Epidermal melanocyte (primary cell): ENCODE data around the gene NDUFA11.
A peak's percentile ranks its signal among the peaks of the same experiment; 100 is the strongest.

Source experiments
- DNase-seq: peaks from one replicate; pipeline ENCODE4 v3.0.0; 2011; ENCODE audit warnings: low spot score; ENCODE audit not compliant: insufficient read length

The NDUFA11 gene

DNA sequence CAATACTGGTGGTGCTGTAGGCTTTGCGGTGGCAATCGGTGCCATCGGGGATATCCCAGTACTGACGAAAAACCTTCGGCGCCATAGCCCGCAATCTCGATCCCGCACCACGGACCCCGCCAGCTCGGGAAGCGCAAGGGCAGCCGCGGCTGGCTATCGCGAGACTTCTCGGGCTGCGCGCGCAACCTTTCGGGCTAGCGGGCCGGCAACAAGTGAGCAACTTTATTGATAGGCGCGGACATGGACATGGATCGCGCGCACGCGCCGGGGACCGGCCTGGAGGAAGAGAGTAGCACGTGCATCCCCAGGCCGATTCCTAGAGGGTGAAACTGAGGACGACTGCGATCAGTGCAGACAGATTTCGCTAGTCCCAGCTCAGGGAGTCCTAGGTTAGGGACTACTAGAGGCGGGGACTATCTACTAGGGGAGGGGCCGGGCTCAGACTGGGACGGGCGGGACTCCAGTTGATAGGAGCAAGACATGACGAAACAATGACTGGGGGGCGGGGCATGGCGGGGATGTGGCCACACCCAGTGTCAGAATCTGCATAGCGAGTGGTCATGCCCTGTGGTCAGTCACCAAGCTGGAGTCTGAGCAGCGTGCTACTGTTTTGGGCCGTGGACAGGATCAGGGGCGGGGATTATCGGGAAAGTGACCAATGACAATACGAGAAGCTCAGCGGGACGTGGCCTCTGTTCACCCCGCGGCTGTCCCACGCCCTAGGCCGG lies at the start of gene NDUFA11:
Gene NDUFA11, minus strand, starts transcription at position 167 of the 728 bp plus-strand sequence. Its CDS starts 82 bp downstream, at position 85.
- peak; percentile 91 for DNase-seq

DNA sequence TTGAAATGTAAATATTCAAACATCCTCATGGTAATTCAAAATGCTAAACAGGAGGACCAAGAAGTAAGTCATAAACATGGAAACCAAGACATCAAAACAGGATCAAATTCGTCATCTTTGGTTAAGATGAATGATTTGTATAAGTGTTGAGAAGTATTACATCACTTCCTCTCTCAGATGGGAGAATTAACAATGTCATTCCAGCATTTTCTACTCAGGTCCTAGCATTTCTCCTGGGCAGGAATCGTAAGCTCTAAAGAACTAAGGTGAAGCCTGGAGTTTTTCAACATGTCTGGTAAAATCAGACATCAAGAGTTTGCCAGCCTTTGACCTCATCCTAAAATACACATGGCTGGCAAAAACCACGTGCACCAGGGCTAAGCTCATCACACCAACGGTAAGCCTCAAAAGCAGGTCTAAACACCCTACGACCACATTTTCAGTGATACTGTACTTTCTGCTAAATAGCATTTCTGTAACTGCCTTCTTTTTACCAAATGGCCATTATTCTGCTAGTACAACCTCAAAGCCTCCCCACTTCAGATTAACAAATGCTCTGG lies 49.5 kb upstream of the NDUFA11 start:
- DNase-seq, result no peak

DNA sequence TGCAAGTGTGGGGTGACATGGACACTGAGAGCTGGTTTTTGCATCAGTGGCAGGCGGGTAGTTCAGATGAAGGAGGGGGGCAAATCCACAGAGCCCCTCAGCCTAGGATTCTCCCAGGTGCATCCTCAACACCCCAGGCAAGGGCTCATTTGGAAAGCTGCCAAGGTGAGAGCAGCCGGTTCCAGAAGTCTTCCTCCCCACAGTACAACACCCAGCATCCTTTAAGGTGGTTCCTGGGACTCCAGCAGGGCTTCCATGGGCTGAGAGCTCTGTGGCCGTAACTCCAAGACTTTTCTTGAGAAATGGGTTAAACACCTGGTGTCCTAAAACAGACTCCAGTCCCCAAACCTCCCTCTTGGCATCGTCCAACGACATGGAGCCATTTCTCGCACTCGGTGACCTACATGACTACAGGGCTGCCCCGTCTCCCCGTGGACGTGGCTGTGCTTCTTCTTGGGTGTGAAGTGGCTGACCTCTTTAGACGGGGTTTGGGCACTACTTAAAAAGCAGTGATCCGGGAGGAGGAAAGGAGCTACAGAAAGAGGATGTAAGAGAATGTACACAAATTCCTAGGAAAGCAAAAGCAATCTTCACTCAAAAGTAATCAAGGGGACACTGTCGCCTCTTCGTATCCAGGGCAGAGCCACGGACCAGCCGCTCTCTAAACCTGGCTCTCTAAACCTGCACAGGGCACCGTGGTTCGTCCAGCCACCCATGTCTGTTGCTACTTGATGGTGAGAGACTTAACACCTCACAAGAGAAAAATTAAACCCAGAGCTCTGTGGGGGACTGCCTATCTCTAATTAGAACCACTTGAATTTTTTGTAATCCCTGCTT lies 48.8 kb upstream of the NDUFA11 start:
- no peak for DNase-seq

DNA sequence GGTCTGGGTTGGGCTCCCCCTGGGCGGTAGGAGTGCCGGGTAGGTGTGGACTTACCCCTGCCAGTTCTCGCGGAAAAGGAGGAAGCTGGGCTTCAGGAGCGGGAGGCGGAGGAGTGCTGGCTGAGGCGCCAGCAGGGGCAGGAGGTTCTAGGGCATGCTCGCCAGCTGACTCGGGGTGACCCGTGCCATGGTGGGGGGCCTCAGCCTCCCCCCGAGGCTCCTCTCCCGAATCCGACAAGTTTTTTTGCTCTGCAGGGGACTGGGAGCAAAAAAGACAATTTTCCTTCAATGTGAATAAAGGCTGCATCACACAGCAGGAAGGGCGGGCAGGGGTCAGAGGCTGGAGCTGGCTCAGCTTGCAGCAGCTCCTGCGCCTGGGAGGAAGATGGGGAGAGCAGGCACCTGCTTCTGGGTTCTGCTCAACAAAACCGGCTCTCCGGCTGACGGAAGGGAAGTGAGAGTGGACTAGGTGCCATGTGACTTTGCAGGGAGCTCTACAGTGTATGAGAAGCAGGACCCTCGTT lies 47.8 kb upstream of the NDUFA11 start:
- DNase-seq, result no peak

DNA sequence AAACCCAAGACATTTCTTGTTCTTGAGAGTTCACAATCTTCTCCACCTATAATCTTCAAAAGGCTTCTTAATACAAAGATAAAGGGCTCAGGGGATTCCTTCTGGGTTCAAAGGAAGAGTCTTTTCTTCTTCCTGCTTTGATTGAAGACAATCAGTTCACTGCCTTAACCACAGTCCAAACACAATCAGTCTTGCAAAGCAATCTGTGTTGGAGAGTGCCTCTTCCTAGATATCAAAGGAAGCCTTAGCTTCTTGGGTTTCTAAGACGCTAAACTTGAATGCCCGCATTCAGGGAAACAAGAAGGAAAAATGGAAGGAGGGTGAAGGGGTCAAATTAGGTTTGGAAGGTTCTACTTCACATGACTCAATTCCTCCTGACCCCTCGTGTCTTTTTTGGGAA lies 47.2 kb upstream of the NDUFA11 start:
- DNase-seq, result no peak

DNA sequence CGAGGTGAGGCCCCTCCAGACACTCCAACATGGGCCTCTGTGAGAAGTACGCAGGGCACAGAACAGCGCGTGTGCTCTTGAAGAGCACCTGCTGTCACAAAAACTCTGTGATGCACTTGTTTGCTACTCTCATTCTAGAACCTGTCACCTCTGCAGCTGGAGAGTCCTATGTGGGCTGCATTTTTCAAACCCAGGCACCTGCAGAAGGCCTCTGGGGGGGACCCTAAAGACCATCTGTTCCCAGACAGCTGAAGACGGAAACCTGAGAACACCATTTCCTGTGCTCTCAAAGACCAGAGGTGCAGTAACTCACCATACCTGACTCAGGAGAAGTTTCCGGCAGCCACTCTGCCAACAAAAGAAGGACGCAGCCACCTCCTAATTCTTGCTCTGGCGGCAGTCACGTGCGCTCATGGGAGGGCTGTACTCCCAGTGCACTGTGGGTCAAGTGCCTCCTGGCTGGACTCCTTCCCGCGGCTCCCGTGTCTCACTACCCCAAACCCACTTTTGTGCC lies 46.3 kb upstream of the NDUFA11 start:
- DNase-seq, result no peak

DNA sequence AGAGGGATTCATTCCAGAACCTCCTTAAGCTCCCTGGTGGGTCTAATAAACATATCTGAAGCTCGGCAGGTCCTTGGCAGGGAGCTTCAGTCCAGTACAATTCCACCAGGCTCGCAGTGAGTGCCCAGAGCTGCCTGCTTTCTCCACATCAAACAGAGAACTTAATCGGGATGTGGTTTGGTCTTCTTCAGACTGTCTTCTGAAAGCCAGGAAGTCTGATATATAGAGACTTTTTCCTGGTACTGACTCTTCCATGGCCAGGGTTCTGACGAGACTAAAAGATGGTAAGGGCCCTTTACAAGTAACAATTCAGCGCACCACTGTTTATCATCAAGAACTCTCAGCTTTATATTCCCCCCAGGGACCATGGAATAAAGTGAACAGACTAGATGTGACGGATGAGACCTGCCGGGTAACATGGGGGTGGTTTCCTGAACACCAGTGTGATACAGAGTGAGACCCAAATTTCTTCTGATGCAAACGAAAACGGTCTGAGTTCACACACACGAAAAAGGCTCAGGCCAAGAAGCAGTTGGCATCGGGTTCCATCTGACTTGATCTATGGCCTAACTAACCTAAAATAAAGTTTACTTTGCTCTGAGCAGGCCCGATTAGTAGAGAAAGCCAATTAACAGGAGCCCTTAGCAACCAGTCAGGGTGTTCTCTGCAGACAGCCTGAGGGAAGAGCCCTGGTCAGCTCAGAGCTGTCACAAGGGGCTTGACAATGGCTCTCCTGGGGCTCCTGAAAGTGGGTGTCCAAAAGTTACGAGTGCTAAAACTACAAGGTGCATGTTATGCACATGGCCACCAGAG lies 45.4 kb upstream of the NDUFA11 start:
- no peak for DNase-seq

DNA sequence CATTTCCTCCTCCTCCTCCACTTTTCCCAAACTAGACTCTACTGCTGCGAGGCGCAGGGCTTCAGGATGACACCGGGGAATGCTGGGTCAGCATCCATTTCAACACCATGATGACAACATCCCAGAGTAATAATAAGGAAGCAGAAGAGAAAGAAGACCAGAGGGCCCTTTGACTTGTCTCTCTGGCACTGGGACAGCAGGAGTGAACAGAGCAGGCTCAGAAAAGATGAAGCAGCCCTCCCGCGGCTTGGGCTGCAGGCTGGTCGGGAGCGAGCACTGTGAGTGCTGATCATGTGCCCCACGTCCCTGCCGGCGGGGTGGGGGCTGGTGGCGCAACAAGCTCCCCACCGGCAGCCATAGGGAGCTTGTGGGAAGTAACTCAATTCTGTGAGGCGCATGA lies 43.8 kb upstream of the NDUFA11 start:
- peak; percentile 52 for DNase-seq

DNA sequence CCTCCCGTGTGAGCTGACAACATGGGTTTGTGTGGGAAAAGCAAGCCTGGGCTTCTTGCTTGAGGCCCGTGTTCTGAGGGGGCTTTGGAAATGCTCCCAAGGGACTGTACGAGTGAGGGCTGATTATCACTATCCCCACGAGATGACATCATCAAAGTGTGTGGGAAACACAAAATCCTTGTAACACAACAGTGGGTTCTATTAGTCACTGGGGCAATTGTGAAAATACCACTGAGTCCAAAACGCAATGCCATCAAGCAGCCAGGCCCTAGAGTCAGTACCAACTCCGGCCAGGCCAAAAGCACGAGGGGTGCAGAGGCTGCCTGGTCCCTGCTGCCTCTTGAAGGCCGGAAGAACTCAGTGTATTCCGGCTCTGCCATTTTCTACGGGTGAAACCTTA lies 40.0 kb upstream of the NDUFA11 start:
- no peak for DNase-seq

DNA sequence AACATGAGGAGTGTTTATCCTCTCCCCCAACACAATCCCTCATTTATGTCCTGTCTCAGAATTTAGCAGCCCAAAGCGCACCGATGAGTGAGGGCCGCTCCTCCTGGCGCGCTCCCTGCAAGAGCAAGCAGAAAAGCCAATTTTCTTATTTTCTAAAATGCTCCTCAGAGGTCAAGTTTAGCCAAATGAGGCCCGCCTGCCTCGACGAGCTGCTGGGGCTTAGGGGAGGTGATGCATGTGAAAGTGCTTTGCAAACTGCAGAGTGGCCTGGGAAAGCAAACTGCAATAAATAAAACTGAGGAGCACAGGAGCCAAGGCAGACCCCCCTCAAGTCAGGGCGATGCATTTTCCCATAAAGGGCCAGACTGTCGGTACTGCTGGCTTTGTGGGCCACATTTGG lies 39.5 kb upstream of the NDUFA11 start:
- DNase-seq, result no peak

DNA sequence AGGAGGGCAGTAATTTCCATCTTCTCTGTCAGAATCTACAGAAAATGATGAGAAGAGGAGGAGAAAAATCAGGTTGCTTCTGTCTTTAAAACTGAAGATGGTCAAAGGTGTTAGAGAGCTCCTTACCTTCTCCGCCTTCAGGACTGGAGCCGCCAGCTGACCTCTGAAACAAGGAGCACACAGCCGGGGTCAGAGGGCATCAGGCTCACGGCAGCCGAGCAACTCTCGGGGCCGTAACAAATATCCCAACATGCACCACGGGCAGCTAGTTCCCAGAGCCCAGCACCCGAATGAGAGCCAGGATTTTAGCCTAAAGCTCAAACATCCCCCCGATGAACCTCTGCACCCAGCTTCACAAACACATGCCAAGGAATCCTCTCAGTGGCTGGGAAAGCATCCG lies 38.1 kb upstream of the NDUFA11 start:
- no peak for DNase-seq

DNA sequence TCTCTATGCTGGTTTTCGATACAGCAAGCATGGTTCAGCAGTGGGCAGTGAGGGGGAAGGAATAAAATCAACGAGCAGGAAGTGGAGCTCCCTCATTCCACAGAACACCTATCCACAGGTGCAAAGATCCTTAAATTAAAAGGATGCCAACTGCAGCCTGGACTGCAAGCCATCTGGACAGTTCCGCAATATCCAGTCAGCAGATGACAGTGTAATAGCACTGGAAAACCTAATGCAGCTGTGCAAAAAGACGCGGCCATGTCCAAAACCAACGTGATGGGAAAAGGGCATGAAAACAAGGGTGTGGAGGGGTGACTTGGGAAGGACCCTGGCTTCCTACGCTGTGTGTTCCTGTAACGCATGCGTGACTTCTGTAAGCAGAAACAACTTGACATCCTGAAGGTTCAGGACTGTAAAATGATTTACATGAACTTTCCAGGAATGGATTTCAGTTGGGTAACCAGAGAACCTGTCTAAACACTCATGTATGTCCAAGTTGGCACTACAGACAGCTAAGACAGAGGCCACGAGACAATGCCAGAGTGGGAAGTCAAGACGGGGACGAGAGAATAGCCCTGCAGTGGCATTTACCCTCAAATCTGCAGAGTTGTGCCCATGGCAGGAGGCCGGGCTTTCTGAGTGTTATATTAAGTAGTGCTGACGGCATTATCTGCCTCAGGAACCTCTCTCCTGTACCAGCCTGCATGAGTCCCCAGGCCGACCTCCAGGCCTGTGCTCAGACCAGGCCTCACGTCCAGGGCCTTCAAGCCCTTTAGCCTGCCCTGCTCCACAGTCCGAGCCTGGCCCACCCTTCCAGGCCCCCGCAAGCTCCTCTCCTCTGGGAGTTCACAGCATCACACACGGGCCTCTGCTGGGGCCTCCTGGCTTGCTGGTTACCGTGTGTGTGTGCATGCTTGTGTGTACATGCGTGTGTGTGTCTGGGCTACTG lies 36.9 kb upstream of the NDUFA11 start:
- DNase-seq, result no peak

DNA sequence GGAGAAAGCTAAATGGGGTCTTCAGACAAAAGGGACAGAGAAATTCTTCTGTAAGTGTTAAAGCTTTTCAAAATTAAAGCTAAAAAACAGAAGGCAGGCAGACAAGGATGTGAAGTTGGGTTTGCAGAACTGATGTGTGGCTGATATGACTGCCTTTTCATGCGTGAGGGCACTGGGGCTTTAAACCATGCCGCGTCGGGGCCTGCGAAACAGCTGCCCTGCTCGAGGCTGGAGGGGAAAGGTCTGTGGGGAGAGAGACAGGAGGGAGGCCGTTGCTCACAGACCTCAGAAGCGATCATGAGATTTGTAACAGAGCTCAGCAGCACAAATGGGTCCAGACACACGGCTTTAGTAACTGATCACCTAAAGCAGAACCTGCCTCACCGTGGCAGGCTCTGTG lies 34.0 kb upstream of the NDUFA11 start:
- no peak for DNase-seq

DNA sequence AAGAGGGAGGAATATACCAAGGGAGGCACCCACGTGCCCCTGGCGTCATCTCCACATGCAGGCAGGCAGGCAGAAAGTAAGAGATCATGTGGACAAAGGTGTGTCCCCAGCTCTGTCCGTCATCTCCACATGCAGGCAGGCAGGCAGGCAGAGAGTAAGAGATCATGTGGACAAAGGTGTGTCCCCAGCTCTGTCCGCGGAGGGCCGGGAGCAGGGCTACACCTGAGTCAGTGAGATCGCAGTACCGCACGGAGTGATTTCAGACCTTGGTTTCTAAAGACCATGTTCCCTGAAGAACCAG lies 32.7 kb upstream of the NDUFA11 start:
- DNase-seq, result no peak

DNA sequence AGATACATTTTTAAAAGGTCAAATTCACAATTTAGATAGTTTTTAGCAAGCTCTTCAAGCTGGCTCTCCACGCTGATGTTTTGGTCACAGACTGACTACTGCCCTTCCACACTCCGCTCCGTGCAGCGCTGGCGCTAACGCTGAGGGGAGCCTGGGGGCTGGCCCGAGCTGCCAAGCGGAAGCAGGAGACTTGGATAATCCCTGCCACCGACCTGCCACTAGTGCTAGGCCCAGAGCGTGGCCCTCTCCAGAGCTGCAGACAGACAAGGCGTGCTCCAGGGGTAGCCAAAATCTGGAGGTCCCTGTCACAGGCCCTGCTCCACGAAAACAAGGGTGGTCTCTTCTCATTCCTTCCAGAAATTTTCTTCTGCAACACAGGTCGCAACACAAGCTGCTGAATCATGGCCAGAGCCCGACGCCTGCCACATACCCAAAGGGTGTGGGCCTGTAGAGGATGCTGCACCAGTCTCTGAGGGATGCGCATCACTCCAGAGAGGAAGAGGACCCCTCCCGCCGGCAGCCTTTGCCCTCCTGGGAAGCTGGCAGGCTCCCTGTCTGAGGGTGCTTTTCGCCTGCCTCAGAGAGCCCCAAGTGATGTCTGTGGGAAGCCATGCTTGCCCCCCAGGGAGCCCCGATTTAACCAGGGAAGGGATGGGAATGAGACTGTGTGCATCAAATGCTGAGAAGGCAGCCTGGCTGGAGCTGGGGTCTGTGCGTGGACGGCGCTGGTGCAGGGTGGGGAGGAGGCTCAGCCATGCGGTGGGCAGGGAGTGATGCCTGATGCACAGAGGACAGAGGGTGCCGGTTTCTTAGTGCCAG lies 32.1 kb upstream of the NDUFA11 start:
- DNase-seq, result no peak

DNA sequence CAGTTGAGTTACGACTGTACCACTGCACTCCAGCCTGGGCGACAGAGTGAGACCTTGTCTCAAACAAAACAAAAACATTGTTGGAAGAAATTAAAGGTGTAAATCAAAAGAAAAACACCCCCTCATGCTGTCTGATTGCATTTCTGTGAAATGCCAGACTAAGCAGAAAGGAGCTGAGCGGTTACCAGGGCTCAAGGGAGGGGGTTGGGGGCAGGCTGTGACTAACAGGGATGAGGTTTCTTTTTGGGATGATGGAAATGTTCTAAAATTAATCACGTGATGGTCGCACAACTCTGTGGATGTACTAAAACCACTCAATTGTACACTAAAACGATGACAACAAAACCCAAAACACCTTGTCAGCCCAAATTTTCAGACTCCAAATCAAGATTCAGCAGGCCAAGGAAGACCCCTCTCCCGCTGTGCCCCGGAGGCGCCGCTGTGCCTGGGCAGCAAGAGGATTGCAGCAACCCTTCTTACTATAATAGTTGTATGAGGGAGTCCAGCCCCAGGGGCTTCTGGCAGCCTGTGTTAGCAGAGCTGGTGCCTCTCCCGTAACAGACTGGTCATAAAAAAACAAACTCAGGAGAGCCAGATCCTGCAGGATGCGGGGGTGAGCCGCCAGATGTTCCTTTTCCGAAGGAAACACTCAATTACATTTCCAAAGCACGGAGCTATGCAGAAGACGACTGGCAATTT lies 31.3 kb upstream of the NDUFA11 start:
- DNase-seq, result peak; percentile 52

DNA sequence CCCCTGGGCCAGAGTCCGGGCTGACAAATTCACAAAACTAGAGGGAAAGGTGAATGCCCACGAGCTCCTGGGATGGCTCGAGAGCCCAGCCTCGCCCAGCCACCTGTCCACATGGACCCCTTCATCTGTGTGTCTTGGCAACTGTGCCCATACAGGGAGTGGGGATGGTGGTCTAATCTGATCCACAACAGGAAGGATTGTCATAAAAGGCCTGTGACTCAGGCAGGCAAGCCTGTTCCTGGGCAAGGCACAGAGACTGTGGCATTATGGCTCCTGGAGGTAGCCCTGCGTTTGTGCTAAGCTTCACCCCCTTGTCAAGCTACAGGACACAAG lies 30.4 kb upstream of the NDUFA11 start:
- no peak for DNase-seq

DNA sequence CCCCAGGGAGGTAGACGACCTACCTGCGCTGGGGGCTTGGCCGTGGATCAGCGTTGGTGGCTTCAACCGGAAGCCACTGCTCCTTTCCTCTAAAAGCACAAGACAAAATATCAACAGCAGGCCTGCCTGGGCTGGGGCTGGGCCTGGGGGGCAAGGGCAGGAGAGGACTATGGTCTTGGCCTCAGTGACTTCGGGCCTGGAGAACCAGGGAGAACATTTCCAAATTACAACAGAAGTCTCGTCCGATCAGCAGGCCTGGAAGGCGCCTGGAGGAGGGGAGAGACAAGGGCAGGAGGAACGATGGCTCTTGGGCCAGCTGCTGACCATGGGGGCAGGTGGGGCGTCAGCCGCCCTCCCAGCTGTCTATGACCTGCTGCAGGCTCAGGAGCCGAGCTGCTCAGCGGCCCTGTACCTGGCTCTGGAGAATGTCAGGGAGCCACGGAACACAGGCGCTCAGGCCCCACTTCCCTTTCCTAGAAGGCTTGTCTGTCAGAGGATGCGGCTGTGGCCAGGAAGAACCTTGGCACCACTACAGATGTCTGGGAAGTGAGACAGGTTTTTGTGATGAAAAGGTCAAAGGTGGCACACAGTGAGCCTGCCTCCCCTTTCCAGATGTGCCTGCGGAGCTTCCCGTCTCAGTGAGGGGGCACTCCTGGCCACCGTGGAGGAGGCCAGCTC lies 29.9 kb upstream of the NDUFA11 start:
- no peak for DNase-seq
